ENCODE results near the gene ENOSF1.

ENOSF1 gene

DNA sequence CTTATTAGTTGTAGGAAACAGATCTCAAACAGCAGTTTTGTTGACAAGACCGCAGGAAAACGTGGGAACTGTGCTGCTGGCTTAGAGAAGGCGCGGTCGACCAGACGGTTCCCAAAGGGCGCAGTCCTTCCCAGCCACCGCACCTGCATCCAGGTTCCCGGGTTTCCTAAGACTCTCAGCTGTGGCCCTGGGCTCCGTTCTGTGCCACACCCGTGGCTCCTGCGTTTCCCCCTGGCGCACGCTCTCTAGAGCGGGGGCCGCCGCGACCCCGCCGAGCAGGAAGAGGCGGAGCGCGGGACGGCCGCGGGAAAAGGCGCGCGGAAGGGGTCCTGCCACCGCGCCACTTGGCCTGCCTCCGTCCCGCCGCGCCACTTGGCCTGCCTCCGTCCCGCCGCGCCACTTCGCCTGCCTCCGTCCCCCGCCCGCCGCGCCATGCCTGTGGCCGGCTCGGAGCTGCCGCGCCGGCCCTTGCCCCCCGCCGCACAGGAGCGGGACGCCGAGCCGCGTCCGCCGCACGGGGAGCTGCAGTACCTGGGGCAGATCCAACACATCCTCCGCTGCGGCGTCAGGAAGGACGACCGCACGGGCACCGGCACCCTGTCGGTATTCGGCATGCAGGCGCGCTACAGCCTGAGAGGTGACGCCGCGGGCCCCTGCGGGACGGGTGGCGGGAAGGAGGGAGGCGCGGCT is 55.0 kb downstream of the ENOSF1 start, which contains the start of gene TYMS:
Gene TYMS, plus strand, starts transcription at position 343 of the 690 bp plus-strand sequence. Its CDS starts 90 bp downstream, at position 433.
- no peaks in the 10 kb centered on the region for H4K20me1 ChIP-seq (ENCODE audit: low read depth, low read length)
- H3K79me2 ChIP-seq (ENCODE audit: insufficient read depth, low read length): peaks cover 40% of the 10 kb centered on the region
- peaks cover 32% of the 10 kb centered on the region for H3K36me3 ChIP-seq (ENCODE audit: low read length)
- H3K27me3 ChIP-seq (ENCODE audit: low read length): no peaks in the 10 kb centered on the region
- peak within 1 kb of the TSS; percentile 98 for H3K4me2 ChIP-seq (ENCODE audit: low read depth, low read length, poor library complexity, severe bottlenecking)
- H3K9me2 ChIP-seq (replicated peaks; ENCODE audit: insufficient read depth, low read length): no peaks in the 10 kb centered on the region
- peak within 1 kb of the TSS; percentile 89 for H3K9ac ChIP-seq (ENCODE audit: low read length)
- TF ChIP-seq, protein P1, sequence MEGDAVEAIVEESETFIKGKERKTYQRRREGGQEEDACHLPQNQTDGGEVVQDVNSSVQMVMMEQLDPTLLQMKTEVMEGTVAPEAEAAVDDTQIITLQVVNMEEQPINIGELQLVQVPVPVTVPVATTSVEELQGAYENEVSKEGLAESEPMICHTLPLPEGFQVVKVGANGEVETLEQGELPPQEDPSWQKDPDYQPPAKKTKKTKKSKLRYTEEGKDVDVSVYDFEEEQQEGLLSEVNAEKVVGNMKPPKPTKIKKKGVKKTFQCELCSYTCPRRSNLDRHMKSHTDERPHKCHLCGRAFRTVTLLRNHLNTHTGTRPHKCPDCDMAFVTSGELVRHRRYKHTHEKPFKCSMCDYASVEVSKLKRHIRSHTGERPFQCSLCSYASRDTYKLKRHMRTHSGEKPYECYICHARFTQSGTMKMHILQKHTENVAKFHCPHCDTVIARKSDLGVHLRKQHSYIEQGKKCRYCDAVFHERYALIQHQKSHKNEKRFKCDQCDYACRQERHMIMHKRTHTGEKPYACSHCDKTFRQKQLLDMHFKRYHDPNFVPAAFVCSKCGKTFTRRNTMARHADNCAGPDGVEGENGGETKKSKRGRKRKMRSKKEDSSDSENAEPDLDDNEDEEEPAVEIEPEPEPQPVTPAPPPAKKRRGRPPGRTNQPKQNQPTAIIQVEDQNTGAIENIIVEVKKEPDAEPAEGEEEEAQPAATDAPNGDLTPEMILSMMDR (IDR thresholded peaks at IDR 0.05; ENCODE audit: insufficient read depth, low read length, poor library complexity, severe bottlenecking): no peak
- no peak for TF ChIP-seq EZH2phosphoT487 (conservative IDR thresholded peaks at IDR 0.05; ENCODE audit: low read length)
- H2AFZ ChIP-seq (ENCODE audit: low read depth, low read length, severe bottlenecking): peak within 1 kb of the TSS; percentile 30
- no peaks in the 10 kb centered on the region for H3K9me3 ChIP-seq (ENCODE audit: insufficient read depth, low read length)
- no peaks in the 10 kb centered on the region for H3F3A ChIP-seq (ENCODE audit: insufficient read depth)
- H3K4me3 ChIP-seq (ENCODE audit: insufficient read depth, low read length, poor library complexity, severe bottlenecking): peak within 1 kb of the TSS; percentile 66
- H3K27ac ChIP-seq (ENCODE audit: low read depth, low read length): peak within 1 kb of the TSS; percentile 83

GRCh38 chr18:655445-655844 is 57.0 kb downstream of the ENOSF1 start:
- Histone ChIP-seq H3K4me3 (ENCODE audit: insufficient read depth, low read length, poor library complexity, severe bottlenecking) (no peak overlapping the region), H3K36me3 (ENCODE audit: low read length) (peaks cover 16% of the 10 kb centered on the region), H4K20me1 (ENCODE audit: low read depth, low read length) (no peaks in the 10 kb centered on the region), H3K9me2 (replicated peaks; ENCODE audit: insufficient read depth, low read length) (no peaks in the 10 kb centered on the region), H3K9me3 (ENCODE audit: insufficient read depth, low read length) (no peaks in the 10 kb centered on the region), H3K4me2 (ENCODE audit: low read depth, low read length, poor library complexity, severe bottlenecking) (no peak overlapping the region), H3K27me3 (ENCODE audit: low read length) (no peaks in the 10 kb centered on the region), H2AFZ (ENCODE audit: low read depth, low read length, severe bottlenecking) (no peak overlapping the region), H3K27ac (ENCODE audit: low read depth, low read length) (no peak overlapping the region), H3K79me2 (ENCODE audit: insufficient read depth, low read length) (peaks cover 22% of the 10 kb centered on the region), H3K9ac (ENCODE audit: low read length) (no peak overlapping the region; the same call in 1 of the 2 replicates), H3F3A (ENCODE audit: insufficient read depth) (no peaks in the 10 kb centered on the region)
- TF ChIP-seq EZH2phosphoT487 (conservative IDR thresholded peaks at IDR 0.05; ENCODE audit: low read length): no peak
- TF ChIP-seq, protein P1 (IDR thresholded peaks at IDR 0.05; ENCODE audit: insufficient read depth, low read length, poor library complexity, severe bottlenecking): no peak

- H3F3A ChIP-seq (ENCODE audit: insufficient read depth): no peaks in the 10 kb centered on the region
- no peaks in the 10 kb centered on the region for H3K9me2 ChIP-seq (replicated peaks; ENCODE audit: insufficient read depth, low read length)
- no peak overlapping the region for H3K4me2 ChIP-seq (ENCODE audit: low read depth, low read length, poor library complexity, severe bottlenecking)
- no peaks in the 10 kb centered on the region for H3K9me3 ChIP-seq (ENCODE audit: insufficient read depth, low read length)
- TF ChIP-seq EZH2phosphoT487 (conservative IDR thresholded peaks at IDR 0.05; ENCODE audit: low read length): no peak
- TF ChIP-seq, protein P1 (IDR thresholded peaks at IDR 0.05; ENCODE audit: insufficient read depth, low read length, poor library complexity, severe bottlenecking): no peak
- no peaks in the 10 kb centered on the region for H4K20me1 ChIP-seq (ENCODE audit: low read depth, low read length)
- H3K9ac ChIP-seq (ENCODE audit: low read length): no peak overlapping the region
- H3K79me2 ChIP-seq (ENCODE audit: insufficient read depth, low read length): peaks cover 13% of the 10 kb centered on the region
- H2AFZ ChIP-seq (ENCODE audit: low read depth, low read length, severe bottlenecking): no peak overlapping the region
- peaks cover 9% of the 10 kb centered on the region for H3K36me3 ChIP-seq (ENCODE audit: low read length)
- H3K27ac ChIP-seq (ENCODE audit: low read depth, low read length): no peak overlapping the region
- no peaks in the 10 kb centered on the region for H3K27me3 ChIP-seq (ENCODE audit: low read length)
- no peak overlapping the region for H3K4me3 ChIP-seq (ENCODE audit: insufficient read depth, low read length, poor library complexity, severe bottlenecking)
Measured at GRCh38 chr18:654601-655000, 57.8 kb downstream of the ENOSF1 start.

Measured in SU-DHL-6 (cell line).